Activated T-cell treated with anti-CD3 and anti-CD28 coated beads, Interleukin-2, amount 50 U/mL, for 72 hours (primary cell): ENCODE results near the gene ZFYVE28. TPM values are rescaled to one million over a fixed set of nuclear protein-coding genes. Genes with fewer than 3 reads are reported as not detected.

ENCODE experiments used
- ATAC-seq, 2 donors: fragments of 150-1000 bp; cut with Tn5 transposase; replicated peaks in 1 of 2; 2 replicates each; pipeline ENCODE4 v1.10.0; 2021; ENCODE audit warnings: moderate library complexity in 2 of 2, mild to moderate bottlenecking in 1 of 2
- DNase-seq, 2 donors: peaks; one replicate each; pipeline ENCODE4 v3.0.0; 2021 to 2022; ENCODE audit warnings: mixed read lengths in 1 of 2
- H3K27ac Mint-ChIP-seq: one replicate; pipeline ENCODE4 v1.8.0; 2022; ENCODE audit warnings: mild to moderate bottlenecking, moderate library complexity, mixed read lengths
- H3K27me3 Mint-ChIP-seq: one replicate; pipeline ENCODE4 v1.8.0; 2022; ENCODE audit warnings: low read depth, mixed read lengths
- H3K36me3 Mint-ChIP-seq, 2 donors: one replicate each; pipeline ENCODE4 v1.8.0; 2022; ENCODE audit warnings: mixed read lengths in 2 of 2, mild to moderate bottlenecking in 1 of 2; ENCODE audit not compliant: insufficient read depth in 2 of 2
- H3K4me1 Mint-ChIP-seq: one replicate; pipeline ENCODE4 v1.8.0; 2022; ENCODE audit warnings: low read depth, mixed read lengths
- H3K4me3 Mint-ChIP-seq, 2 donors: one replicate each; pipeline ENCODE4 v1.8.0; 2022; ENCODE audit warnings: mild to moderate bottlenecking in 2 of 2, mixed read lengths in 2 of 2, moderate library complexity in 2 of 2
- H3K9me3 Mint-ChIP-seq, 2 donors: one replicate each; pipeline ENCODE4 v1.8.0; 2022; ENCODE audit warnings: mixed read lengths in 2 of 2
- total RNA-seq, 2 donors: library from RNA; stranded (reverse); gene quantifications; one replicate each; pipeline ENCODE4 v1.2.3, GENCODE V29; 2022

The ZFYVE28 gene
- total RNA-seq, 2 donors from 2014 or later, result 14.4 to 24.4 TPM

GRCh38 chr4:2356123-2357069 is 62.0 kb downstream of the ZFYVE28 start:
- Mint-ChIP-seq H3K36me3 (no peaks in the 10 kb centered on the region), H3K27ac (no peak overlapping the region), H3K9me3 (no peaks in the 10 kb centered on the region), H3K4me1 (peaks cover 12% of the 10 kb centered on the region), H3K27me3 (no peaks in the 10 kb centered on the region), H3K4me3 (no peak overlapping the region)
- no peak for DNase-seq
- ATAC-seq, result no peak

- ATAC-seq (peak; percentile 62 to 67), DNase-seq (peak in 1 of 2 donors; percentile 19)
- Mint-ChIP-seq H3K9me3 (no peaks in the 10 kb centered on the region), H3K4me1 (peaks cover 12% of the 10 kb centered on the region), H3K27me3 (no peaks in the 10 kb centered on the region), H3K4me3 (no peak overlapping the region), H3K27ac (no peak overlapping the region), H3K36me3 (no peaks in the 10 kb centered on the region)
Observed at GRCh38 chr4:2354760-2355159, 63.7 kb downstream of the ZFYVE28 start.

GRCh38 chr4:2354118-2354517 is 64.3 kb downstream of the ZFYVE28 start:
- Mint-ChIP-seq H3K4me3 (no peak overlapping the region), H3K9me3 (no peaks in the 10 kb centered on the region), H3K27me3 (no peaks in the 10 kb centered on the region), H3K4me1 (peaks cover 12% of the 10 kb centered on the region), H3K36me3 (no peaks in the 10 kb centered on the region), H3K27ac (no peak overlapping the region)
- ATAC-seq, result no peak
- DNase-seq, result peak in 1 of 2 donors; percentile 14

GRCh38 chr4:2353222-2354107 is 65.0 kb downstream of the ZFYVE28 start:
- peaks cover 12% of the 10 kb centered on the region for H3K4me1 Mint-ChIP-seq
- no peak for DNase-seq
- no peaks in the 10 kb centered on the region for H3K9me3 Mint-ChIP-seq
- no peaks in the 10 kb centered on the region for H3K36me3 Mint-ChIP-seq
- no peaks in the 10 kb centered on the region for H3K27me3 Mint-ChIP-seq
- no peak overlapping the region for H3K27ac Mint-ChIP-seq
- H3K4me3 Mint-ChIP-seq, result no peak overlapping the region
- no peak for ATAC-seq

- H3K4me3 Mint-ChIP-seq, result no peak overlapping the region
- H3K9me3 Mint-ChIP-seq, result no peaks in the 10 kb centered on the region
- ATAC-seq (no peak), DNase-seq (no peak)
- H3K4me1 Mint-ChIP-seq, result peaks cover 13% of the 10 kb centered on the region
- no peaks in the 10 kb centered on the region for H3K36me3 Mint-ChIP-seq
- no peak overlapping the region for H3K27ac Mint-ChIP-seq
- H3K27me3 Mint-ChIP-seq, result no peaks in the 10 kb centered on the region
Observed at GRCh38 chr4:2352729-2353221, 65.7 kb downstream of the ZFYVE28 start.

- Mint-ChIP-seq H3K4me3 (no peak overlapping the region), H3K27ac (no peak overlapping the region)
Observed at GRCh38 chr4:2352171-2352570, 66.3 kb downstream of the ZFYVE28 start.

GRCh38 chr4:2350982-2351381 is 67.5 kb downstream of the ZFYVE28 start:
- ATAC-seq, result no peak
- H3K4me1 Mint-ChIP-seq, result peaks cover 21% of the 10 kb centered on the region
- H3K27me3 Mint-ChIP-seq, result no peaks in the 10 kb centered on the region
- no peak for DNase-seq
- no peak overlapping the region for H3K4me3 Mint-ChIP-seq
- H3K27ac Mint-ChIP-seq, result no peak overlapping the region
- H3K36me3 Mint-ChIP-seq, result no peaks in the 10 kb centered on the region
- H3K9me3 Mint-ChIP-seq, result no peaks in the 10 kb centered on the region

More at GRCh38 chr4:2352171-2352570, 66.3 kb downstream of the ZFYVE28 start:
- Mint-ChIP-seq H3K27me3 (no peaks in the 10 kb centered on the region), H3K4me1 (peaks cover 19% of the 10 kb centered on the region), H3K9me3 (no peaks in the 10 kb centered on the region), H3K36me3 (no peaks in the 10 kb centered on the region)
- DNase-seq, result no peak
- no peak for ATAC-seq

GRCh38 chr4:2348786-2349185 is 69.7 kb downstream of the ZFYVE28 start:
- Mint-ChIP-seq H3K27ac (no peak overlapping the region), H3K4me1 (peaks cover 8% of the 10 kb centered on the region), H3K4me3 (no peak overlapping the region), H3K27me3 (no peaks in the 10 kb centered on the region), H3K9me3 (no peaks in the 10 kb centered on the region), H3K36me3 (peaks cover 3 to 9% of the 10 kb centered on the region in 2 donors)
- DNase-seq (no peak), ATAC-seq (no peak)

- Mint-ChIP-seq H3K27me3 (no peaks in the 10 kb centered on the region), H3K36me3 (peaks cover 3 to 9% of the 10 kb centered on the region in 2 donors)
Observed at GRCh38 chr4:2347190-2347589, 71.3 kb downstream of the ZFYVE28 start.

GRCh38 chr4:2343476-2343875 is 75.0 kb downstream of the ZFYVE28 start:
- H3K27ac Mint-ChIP-seq, result no peak overlapping the region
- H3K36me3 Mint-ChIP-seq, result peaks cover 3 to 9% of the 10 kb centered on the region in 2 donors

More at GRCh38 chr4:2347190-2347589, 71.3 kb downstream of the ZFYVE28 start:
- DNase-seq, result no peak
- Mint-ChIP-seq H3K27ac (no peak overlapping the region), H3K4me1 (peaks cover 8% of the 10 kb centered on the region), H3K9me3 (no peaks in the 10 kb centered on the region), H3K4me3 (no peak overlapping the region)
- ATAC-seq, result no peak

GRCh38 chr4:2341911-2342652 is 76.4 kb downstream of the ZFYVE28 start:
- Mint-ChIP-seq H3K36me3 (peaks cover 3 to 9% of the 10 kb centered on the region in 2 donors), H3K4me3 (no peak overlapping the region), H3K9me3 (no peaks in the 10 kb centered on the region), H3K27me3 (no peaks in the 10 kb centered on the region), H3K4me1 (peaks cover under 1% of the 10 kb centered on the region), H3K27ac (no peak overlapping the region)
- ATAC-seq (no peak), DNase-seq (no peak)

More at GRCh38 chr4:2343476-2343875, 75.0 kb downstream of the ZFYVE28 start:
- ATAC-seq (no peak), DNase-seq (no peak)
- Mint-ChIP-seq H3K4me1 (peaks cover 8% of the 10 kb centered on the region), H3K27me3 (no peaks in the 10 kb centered on the region), H3K4me3 (no peak overlapping the region), H3K9me3 (no peaks in the 10 kb centered on the region)

- ATAC-seq (no peak), DNase-seq (no peak)
- H3K27me3 Mint-ChIP-seq, result no peaks in the 10 kb centered on the region
- no peak overlapping the region for H3K27ac Mint-ChIP-seq
- no peak overlapping the region for H3K4me3 Mint-ChIP-seq
- no peaks in the 10 kb centered on the region for H3K9me3 Mint-ChIP-seq
- H3K4me1 Mint-ChIP-seq, result no peaks in the 10 kb centered on the region
- H3K36me3 Mint-ChIP-seq, result peaks cover 3 to 9% of the 10 kb centered on the region in 2 donors
Observed at GRCh38 chr4:2341261-2341841, 77.1 kb downstream of the ZFYVE28 start.
